Measurements from ENCODE around the gene ARG2.

ARG2 gene

DNA sequence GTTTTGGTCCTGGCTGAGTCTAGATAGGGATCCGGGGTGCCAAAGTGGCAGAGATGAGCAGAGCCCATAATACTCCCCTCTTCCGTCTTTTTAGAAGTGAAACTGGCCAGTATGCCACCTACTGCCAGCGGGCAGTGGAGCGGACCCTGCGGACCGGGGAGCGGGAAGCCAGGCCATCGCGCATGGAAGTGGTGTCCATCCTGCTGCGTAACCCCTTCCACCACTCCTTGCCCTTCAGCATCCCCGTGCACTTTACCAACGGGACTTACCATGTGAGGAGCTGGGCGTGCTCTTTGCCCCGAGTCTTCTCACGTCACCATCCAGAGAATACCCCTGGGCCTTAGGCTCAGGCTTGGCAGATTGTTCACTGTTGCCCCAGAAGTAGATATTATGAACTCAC, 40.7 kb upstream of the ARG2 start:
- TF ChIP-seq, protein P1, sequence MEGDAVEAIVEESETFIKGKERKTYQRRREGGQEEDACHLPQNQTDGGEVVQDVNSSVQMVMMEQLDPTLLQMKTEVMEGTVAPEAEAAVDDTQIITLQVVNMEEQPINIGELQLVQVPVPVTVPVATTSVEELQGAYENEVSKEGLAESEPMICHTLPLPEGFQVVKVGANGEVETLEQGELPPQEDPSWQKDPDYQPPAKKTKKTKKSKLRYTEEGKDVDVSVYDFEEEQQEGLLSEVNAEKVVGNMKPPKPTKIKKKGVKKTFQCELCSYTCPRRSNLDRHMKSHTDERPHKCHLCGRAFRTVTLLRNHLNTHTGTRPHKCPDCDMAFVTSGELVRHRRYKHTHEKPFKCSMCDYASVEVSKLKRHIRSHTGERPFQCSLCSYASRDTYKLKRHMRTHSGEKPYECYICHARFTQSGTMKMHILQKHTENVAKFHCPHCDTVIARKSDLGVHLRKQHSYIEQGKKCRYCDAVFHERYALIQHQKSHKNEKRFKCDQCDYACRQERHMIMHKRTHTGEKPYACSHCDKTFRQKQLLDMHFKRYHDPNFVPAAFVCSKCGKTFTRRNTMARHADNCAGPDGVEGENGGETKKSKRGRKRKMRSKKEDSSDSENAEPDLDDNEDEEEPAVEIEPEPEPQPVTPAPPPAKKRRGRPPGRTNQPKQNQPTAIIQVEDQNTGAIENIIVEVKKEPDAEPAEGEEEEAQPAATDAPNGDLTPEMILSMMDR (IDR thresholded peaks at IDR 0.05; ENCODE audit: insufficient read depth, low read depth, low read length, missing control alignments), result no peak
- no peak overlapping the region for H3K4me3 ChIP-seq (ENCODE audit: low read length)

DNA sequence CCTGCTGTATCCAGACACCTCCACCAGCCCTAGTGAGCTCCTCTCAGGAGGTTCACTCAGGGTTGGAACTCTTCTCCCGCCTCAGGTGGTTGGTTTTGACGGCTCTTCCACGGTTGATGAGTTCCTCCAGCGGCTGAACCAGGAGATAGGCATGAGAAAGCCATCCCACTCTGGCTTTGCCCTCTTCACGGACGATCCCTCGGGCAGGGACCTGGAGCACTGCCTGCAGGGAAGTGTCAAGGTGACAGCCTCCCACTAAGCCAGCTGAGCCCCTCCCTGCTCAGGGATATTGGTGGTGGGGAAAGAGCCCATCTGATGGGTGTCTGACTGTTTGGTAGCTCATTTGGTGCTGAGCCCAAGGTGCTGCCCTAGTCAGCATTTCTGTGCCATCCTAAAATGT, 40.1 kb upstream of the ARG2 start:
- TF ChIP-seq, protein P1 (IDR thresholded peaks at IDR 0.05; ENCODE audit: insufficient read depth, low read depth, low read length, missing control alignments), result no peak
- H3K4me3 ChIP-seq (ENCODE audit: low read length), result no peak overlapping the region
- no peak for DNase-seq (ENCODE audit: low read depth)

More for the DNA sequence above, 40.7 kb upstream of the ARG2 start:
- no peak for DNase-seq (ENCODE audit: low read depth)

DNA sequence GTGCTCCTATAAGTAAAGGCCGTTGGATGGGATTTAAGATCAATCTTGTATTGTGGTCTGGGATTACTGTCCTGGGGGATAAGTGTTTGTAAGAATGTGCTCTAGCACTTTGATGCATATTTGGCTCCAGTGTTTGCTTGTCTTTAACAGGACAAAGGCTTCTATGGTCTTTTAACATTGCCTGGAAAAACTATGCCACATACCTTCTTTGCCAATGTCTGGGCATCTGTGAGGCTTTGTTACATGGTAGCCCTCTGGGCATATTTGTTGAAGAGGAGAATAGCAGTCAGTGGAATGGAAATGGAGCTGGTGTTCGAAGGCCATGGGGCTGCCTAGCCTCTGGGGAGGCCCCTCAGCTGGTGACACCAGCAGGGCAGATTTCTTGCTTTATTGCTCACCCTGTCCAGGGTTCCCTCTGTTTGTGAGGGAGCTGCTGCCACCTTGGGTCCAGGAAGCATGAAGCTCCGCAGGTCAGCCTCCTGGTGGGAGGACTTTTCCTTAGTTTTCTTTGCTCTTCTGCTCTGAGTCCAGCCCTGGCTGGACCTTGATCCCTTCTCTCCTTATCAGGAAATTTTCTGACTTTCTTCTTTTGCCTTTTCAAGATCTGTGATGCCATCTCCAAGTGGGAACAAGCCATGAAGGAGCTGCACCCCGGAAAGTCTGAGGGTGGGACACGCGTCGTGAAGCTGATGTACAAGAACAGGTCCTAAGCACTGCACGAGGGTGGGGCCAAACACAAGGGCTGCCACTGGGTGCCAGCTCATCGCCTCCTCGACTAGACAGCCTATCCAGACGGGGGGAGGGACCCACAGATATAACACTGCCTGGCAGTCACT, 39.2 kb upstream of the ARG2 start:
- DNase-seq (ENCODE audit: low read depth), result no peak
- H3K4me3 ChIP-seq (ENCODE audit: low read length), result no peak overlapping the region
- TF ChIP-seq, protein P1 (IDR thresholded peaks at IDR 0.05; ENCODE audit: insufficient read depth, low read depth, low read length, missing control alignments), result no peak

DNA sequence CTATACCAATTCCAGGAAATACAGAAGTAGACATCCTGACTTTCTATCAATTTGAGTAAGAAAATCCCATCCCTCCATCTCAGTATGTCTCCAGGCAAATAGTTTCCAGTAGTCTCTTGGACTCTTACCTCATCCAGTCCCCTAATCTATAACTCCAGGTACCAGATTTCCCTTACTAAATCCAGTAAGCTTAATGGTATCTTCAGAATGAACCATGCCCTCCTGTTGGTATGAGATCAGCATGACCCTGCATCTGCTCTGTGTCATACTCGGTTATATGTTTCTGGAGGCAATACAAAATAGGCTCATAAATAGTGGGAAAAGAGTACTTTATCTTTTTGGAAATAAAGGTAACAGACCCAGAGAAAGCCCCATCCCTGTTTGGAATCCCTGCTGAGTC, 38.1 kb upstream of the ARG2 start:
- DNase-seq (ENCODE audit: low read depth), result no peak
- TF ChIP-seq, protein P1 (IDR thresholded peaks at IDR 0.05; ENCODE audit: insufficient read depth, low read depth, low read length, missing control alignments), result no peak
- no peak overlapping the region for H3K4me3 ChIP-seq (ENCODE audit: low read length)

DNA sequence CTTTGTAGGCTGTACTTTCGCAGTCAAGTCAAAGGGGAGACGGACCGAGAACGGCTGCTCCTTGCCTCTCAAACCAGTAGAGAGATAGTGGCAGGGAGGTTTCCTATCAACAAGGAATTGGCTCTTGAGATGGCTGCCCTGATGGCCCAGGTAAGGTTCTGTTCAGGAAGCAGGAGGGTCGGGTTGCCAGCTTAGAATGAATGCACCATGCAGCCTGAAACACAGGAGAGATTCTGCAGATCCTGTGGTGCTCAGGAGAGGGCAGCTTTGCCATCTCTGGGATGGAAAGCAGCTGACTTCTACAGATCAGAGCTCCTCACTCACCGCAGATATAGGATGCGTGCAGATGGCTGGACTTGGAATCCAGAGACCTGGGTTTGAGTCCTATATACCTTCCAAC, 37.7 kb upstream of the ARG2 start:
- TF ChIP-seq, protein P1 (IDR thresholded peaks at IDR 0.05; ENCODE audit: insufficient read depth, low read depth, low read length, missing control alignments), result no peak
- H3K4me3 ChIP-seq (ENCODE audit: low read length), result no peak overlapping the region
- DNase-seq (ENCODE audit: low read depth), result no peak

DNA sequence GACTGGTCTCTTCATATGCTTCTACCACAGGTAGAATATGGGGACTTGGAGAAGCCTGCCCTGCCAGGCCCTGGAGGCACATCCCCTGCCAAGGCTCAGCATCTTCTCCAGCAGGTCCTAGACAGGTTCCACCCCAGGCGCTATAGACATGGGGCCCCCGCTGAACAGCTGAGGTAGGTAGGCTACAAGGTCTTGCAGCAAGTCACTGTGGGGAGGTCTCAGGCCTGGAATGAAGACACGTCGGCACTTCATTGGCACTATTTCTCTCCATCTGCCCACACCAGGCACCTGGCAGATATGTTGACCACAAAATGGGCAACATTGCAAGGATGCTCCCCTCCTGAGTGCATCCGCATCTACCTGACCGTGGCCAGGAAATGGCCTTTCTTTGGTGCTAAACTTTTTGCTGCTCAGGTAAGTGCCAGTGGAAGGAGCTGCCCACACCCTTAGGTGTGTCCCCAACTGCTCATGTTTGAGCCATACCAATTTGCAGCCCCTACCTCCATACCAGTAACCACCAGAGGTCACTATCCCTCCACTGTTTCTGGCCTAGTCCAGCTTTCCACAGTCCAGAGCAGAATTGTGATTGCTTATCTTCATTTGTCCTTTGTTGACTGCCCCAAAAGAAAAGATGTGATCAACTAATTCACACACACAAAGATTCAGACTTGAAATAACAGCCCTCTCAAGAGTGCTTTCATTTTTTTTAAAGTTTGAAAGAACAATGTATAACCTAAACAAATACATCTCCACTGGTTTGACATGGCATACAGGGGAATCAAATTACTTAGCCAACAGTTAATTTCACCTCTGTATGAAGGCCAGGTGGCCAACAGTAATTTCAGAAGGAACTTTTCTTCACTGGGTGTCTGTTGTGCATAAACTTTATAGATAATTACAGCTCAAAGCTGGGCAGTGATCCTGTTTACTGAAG, 35.7 kb upstream of the ARG2 start:
- TF ChIP-seq, protein P1 (IDR thresholded peaks at IDR 0.05; ENCODE audit: insufficient read depth, low read depth, low read length, missing control alignments), result peak; percentile 80
- peak; percentile 57 for DNase-seq (ENCODE audit: low read depth)
- H3K4me3 ChIP-seq (ENCODE audit: low read length), result no peak overlapping the region
